Smooth muscle cell (in vitro differentiated cells): ENCODE data around the gene PITX1. TPM values are rescaled to one million over a fixed set of nuclear protein-coding genes. Genes with fewer than 3 reads are reported as not detected.

Source experiments
- DNase-seq: peaks from one replicate; lab custom pipeline; 2025; ENCODE audit not compliant: unreplicated experiment; lab: John Stamatoyannopoulos, UW
- H2AFZ ChIP-seq: fragments of 200-600 bp; sonication (generic); 2 replicates; pipeline ENCODE4 v1.6.0; 2016; ENCODE audit warnings: antibody characterized with exemption, low read depth, mild to moderate bottlenecking
- H3F3A ChIP-seq: fragments of 200-600 bp; sonication (generic); 2 replicates; pipeline ENCODE4 v1.6.0; 2017; ENCODE audit warnings: antibody characterized with exemption, low read depth
- H3K27ac ChIP-seq: fragments of 200-600 bp; sonication (generic); 2 replicates; pipeline ENCODE4 v1.5.1; 2016; ENCODE audit warnings: low read depth, mild to moderate bottlenecking
- H3K27me3 ChIP-seq: fragments of 200-600 bp; sonication (generic); 2 replicates; pipeline ENCODE4 v1.6.1; 2016; ENCODE audit warnings: low read depth, mild to moderate bottlenecking
- H3K36me3 ChIP-seq: fragments of 200-600 bp; sonication (generic); 2 replicates; pipeline ENCODE4 v1.5.1; 2016; ENCODE audit warnings: low read depth
- H3K4me1 ChIP-seq: fragments of 200-600 bp; sonication (generic); 2 replicates; pipeline ENCODE4 v1.5.1; 2016; ENCODE audit warnings: low read depth
- H3K4me2 ChIP-seq: fragments of 200-600 bp; sonication (generic); 2 replicates; pipeline ENCODE4 v1.6.0; 2016; ENCODE audit warnings: mild to moderate bottlenecking
- H3K4me3 ChIP-seq: fragments of 200-600 bp; sonication (generic); 2 replicates; pipeline ENCODE4 v1.5.1; 2016; ENCODE audit warnings: mild to moderate bottlenecking
- H3K79me2 ChIP-seq: fragments of 200-600 bp; sonication (generic); 2 replicates; pipeline ENCODE4 v1.6.0; 2016; ENCODE audit warnings: low read depth, mild to moderate bottlenecking
- H3K9ac ChIP-seq: fragments of 200-600 bp; sonication (generic); 2 replicates; pipeline ENCODE4 v1.6.0; 2016; ENCODE audit warnings: low read depth
- H3K9me3 ChIP-seq: fragments of 200-600 bp; sonication (generic); replicated peaks from 2 replicates; pipeline ENCODE4 v1.5.1; 2016; ENCODE audit warnings: low read depth
- H4K20me1 ChIP-seq: fragments of 200-600 bp; sonication (generic); 2 replicates; pipeline ENCODE4 v1.6.0; 2016; ENCODE audit warnings: low read depth
- CTCF ChIP-seq: fragments of 200-600 bp; sonication (generic); IDR thresholded peaks from 2 replicates; pipeline ENCODE4 v1.5.1; 2017; ENCODE audit warnings: borderline replicate concordance, mild to moderate bottlenecking, antibody characterized with exemption; ENCODE audit not compliant: insufficient read depth, poor library complexity, severe bottlenecking
- WGBS: methylation state at CpG from one replicate; pipeline ENCODE4 v1.1.7; 2016; ENCODE audit warnings: low lambda C conversion rate; 5-methylcytosine and 5-hydroxymethylcytosine counted together
- polyA plus RNA-seq: library from polyadenylated mRNA; unstranded; fragments of >200 nt; fragmentation: Nextera tagmentation; extraction: Ambion mirVana; gene quantifications from 2 replicates; pipeline ENCODE4 v1.2.1, GENCODE V29; 2016
- total RNA-seq: library from RNA; depleted of rRNA; stranded (reverse); fragments of >200 nt; gene quantifications from 2 replicates; pipeline ENCODE4 v1.2.3, GENCODE V29; 2014

PITX1 gene
- total and polyA plus RNA-seq, 2 experiments from 2014 or later: 161 to 473 TPM

GRCh38 chr5:135069895-135070657 lies 36.0 kb upstream of the PITX1 start:
- 90% methylated on average over 19 of the region's 19 CpGs for WGBS
- no peak for DNase-seq

GRCh38 chr5:135069016-135069770 lies 35.2 kb upstream of the PITX1 start:
- H4K20me1 ChIP-seq: no peaks in the 10 kb centered on the region
- WGBS: 86% methylated on average over 15 of the region's 15 CpGs
- TF ChIP-seq CTCF: no peak
- no peak overlapping the region for H3K4me2 ChIP-seq
- no peak overlapping the region for H3K4me3 ChIP-seq
- H3K27me3 ChIP-seq: no peaks in the 10 kb centered on the region
- peaks cover 32% of the 10 kb centered on the region for H3K4me1 ChIP-seq
- H3K79me2 ChIP-seq: no peaks in the 10 kb centered on the region
- no peak overlapping the region for H3K27ac ChIP-seq
- no peaks in the 10 kb centered on the region for H3F3A ChIP-seq
- DNase-seq: no peak
- H3K36me3 ChIP-seq: no peaks in the 10 kb centered on the region
- H2AFZ ChIP-seq: no peak overlapping the region
- H3K9ac ChIP-seq: no peak overlapping the region
- no peaks in the 10 kb centered on the region for H3K9me3 ChIP-seq

More at GRCh38 chr5:135069895-135070657, 36.0 kb upstream of the PITX1 start:
- H2AFZ ChIP-seq: no peak overlapping the region
- no peaks in the 10 kb centered on the region for H4K20me1 ChIP-seq
- no peaks in the 10 kb centered on the region for H3K36me3 ChIP-seq
- no peaks in the 10 kb centered on the region for H3F3A ChIP-seq
- H3K9ac ChIP-seq: no peak overlapping the region
- H3K27me3 ChIP-seq: no peaks in the 10 kb centered on the region
- no peaks in the 10 kb centered on the region for H3K79me2 ChIP-seq
- H3K4me1 ChIP-seq: peaks cover 32% of the 10 kb centered on the region
- no peak overlapping the region for H3K4me3 ChIP-seq
- TF ChIP-seq CTCF: no peak
- H3K4me2 ChIP-seq: no peak overlapping the region
- H3K27ac ChIP-seq: no peak overlapping the region
- no peaks in the 10 kb centered on the region for H3K9me3 ChIP-seq

GRCh38 chr5:135067587-135067986 lies 33.6 kb upstream of the PITX1 start:
- Histone ChIP-seq H3K9me3 (no peaks in the 10 kb centered on the region), H3K79me2 (no peaks in the 10 kb centered on the region), H4K20me1 (no peaks in the 10 kb centered on the region), H3K4me3 (no peak overlapping the region), H3K27me3 (no peaks in the 10 kb centered on the region), H2AFZ (no peak overlapping the region), H3K27ac (no peak overlapping the region), H3K36me3 (no peaks in the 10 kb centered on the region), H3K4me2 (no peak overlapping the region), H3K9ac (no peak overlapping the region), H3F3A (no peaks in the 10 kb centered on the region), H3K4me1 (peaks cover 18% of the 10 kb centered on the region)
- no peak for DNase-seq
- TF ChIP-seq CTCF: no peak
- WGBS: 90% methylated on average over 9 of the region's 9 CpGs
